ENCODE data around the gene MTCL1. TPM values are rescaled to one million over a fixed set of nuclear protein-coding genes. Genes with fewer than 3 reads are reported as not detected.

MTCL1 gene
- total RNA-seq, 1 donor: 59.6 TPM

GRCh38 chr18:8835521-8835953 lies 130.2 kb downstream of the MTCL1 start:
- DNase-seq (ENCODE audit: low read depth): peak; percentile 85
- TF ChIP-seq CTCF (IDR thresholded peaks at IDR 0.05; ENCODE audit: insufficient read depth, low read depth, low read length): no peak
- no peak overlapping the region for H3K4me3 ChIP-seq (ENCODE audit: low read depth, low read length)

- DNase-seq (ENCODE audit: low read depth): peak; percentile 52
- no peak for TF ChIP-seq CTCF (IDR thresholded peaks at IDR 0.05; ENCODE audit: insufficient read depth, low read depth, low read length)
- H3K4me3 ChIP-seq (ENCODE audit: low read depth, low read length): no peak overlapping the region
Observed at GRCh38 chr18:8839281-8839680, 133.9 kb downstream of the MTCL1 start.

GRCh38 chr18:8841781-8842485 lies 136.6 kb downstream of the MTCL1 start:
- no peak overlapping the region for H3K4me3 ChIP-seq (ENCODE audit: low read depth, low read length)
- no peak for DNase-seq (ENCODE audit: low read depth)
- no peak for TF ChIP-seq CTCF (IDR thresholded peaks at IDR 0.05; ENCODE audit: insufficient read depth, low read depth, low read length)

- H3K4me3 ChIP-seq (ENCODE audit: low read depth, low read length): no peak overlapping the region
- no peak for TF ChIP-seq CTCF (IDR thresholded peaks at IDR 0.05; ENCODE audit: insufficient read depth, low read depth, low read length)
- DNase-seq (ENCODE audit: low read depth): no peak
Observed at GRCh38 chr18:8842506-8842905, 137.2 kb downstream of the MTCL1 start.

GRCh38 chr18:8843005-8843404 lies 137.6 kb downstream of the MTCL1 start:
- DNase-seq (ENCODE audit: low read depth): no peak
- no peak for TF ChIP-seq CTCF (IDR thresholded peaks at IDR 0.05; ENCODE audit: insufficient read depth, low read depth, low read length)

GRCh38 chr18:8844721-8845148 lies 139.4 kb downstream of the MTCL1 start:
- H3K4me3 ChIP-seq (ENCODE audit: low read depth, low read length): no peak overlapping the region
- no peak for TF ChIP-seq CTCF (IDR thresholded peaks at IDR 0.05; ENCODE audit: insufficient read depth, low read depth, low read length)
- DNase-seq (ENCODE audit: low read depth): peak; percentile 19

More at GRCh38 chr18:8843005-8843404, 137.6 kb downstream of the MTCL1 start:
- H3K4me3 ChIP-seq (ENCODE audit: low read depth, low read length): no peak overlapping the region

- no peak for DNase-seq (ENCODE audit: low read depth)
- TF ChIP-seq CTCF (IDR thresholded peaks at IDR 0.05; ENCODE audit: insufficient read depth, low read depth, low read length): no peak
- no peak overlapping the region for H3K4me3 ChIP-seq (ENCODE audit: low read depth, low read length)
Observed at GRCh38 chr18:8845506-8845905, 140.2 kb downstream of the MTCL1 start.

Data from fibroblast of villous mesenchyme (primary cell).